Stimulated activated naive B cell treated with anti-CD40 and anti-IgM and Interleukin-4, amounts not matched to agents 10 μg/mL and 1 μg/mL and 100 μg/mL, for 72 hours (primary cell): ENCODE measurements around the gene FBXO41.

Experiments used
- ATAC-seq, 2 donors: fragments of 150-1000 bp; cut with Tn5 transposase; replicated peaks; 2 replicates each; pipeline ENCODE4 v1.10.0; 2021; ENCODE audit warnings: moderate library complexity in 1 of 2
- DNase-seq: peaks from one replicate; pipeline ENCODE4 v3.0.0; 2021
- H3K27ac Mint-ChIP-seq: one replicate; pipeline ENCODE4 v1.8.0; 2022; ENCODE audit warnings: mild to moderate bottlenecking, mixed read lengths
- H3K27me3 Mint-ChIP-seq, 2 donors: one replicate each; pipeline ENCODE4 v1.8.0; 2022; ENCODE audit warnings: mixed read lengths in 2 of 2
- H3K36me3 Mint-ChIP-seq, 2 donors: one replicate each; pipeline ENCODE4 v1.8.0; 2022; ENCODE audit warnings: mixed read lengths in 2 of 2, mild to moderate bottlenecking in 1 of 2
- H3K4me1 Mint-ChIP-seq, 2 donors: one replicate each; pipeline ENCODE4 v1.8.0; 2022; ENCODE audit warnings: mixed read lengths in 2 of 2, mild to moderate bottlenecking in 1 of 2
- H3K4me3 Mint-ChIP-seq, 2 donors: one replicate each; pipeline ENCODE4 v1.8.0; 2022; ENCODE audit warnings: mild to moderate bottlenecking in 2 of 2, mixed read lengths in 2 of 2, moderate library complexity in 1 of 2
- H3K9me3 Mint-ChIP-seq, 2 donors: one replicate each; pipeline ENCODE4 v1.8.0; 2022; ENCODE audit warnings: mixed read lengths in 2 of 2, mild to moderate bottlenecking in 1 of 2

The FBXO41 gene

GRCh38 chr2:73233154-73233931 is 50.9 kb downstream of the FBXO41 start, which contains the start of gene PRADC1:
Gene PRADC1 (minus strand): TSS chr2:73233239. CDS start chr2:73233160, 79 bp downstream.
- DNase-seq, result peak; percentile 97
- Mint-ChIP-seq H3K27me3 (no peaks in the 10 kb centered on the region), H3K4me1 (peaks cover 26 to 41% of the 10 kb centered on the region in 2 donors), H3K4me3 (peak within 1 kb of the TSS; percentile 94 to 95), H3K9me3 (no peaks in the 10 kb centered on the region), H3K36me3 (peaks cover 19 to 34% of the 10 kb centered on the region in 2 donors), H3K27ac (peak within 1 kb of the TSS; percentile 98)
- peak; percentile 89 to 90 for ATAC-seq

GRCh38 chr2:73232403-73233153 is 51.7 kb downstream of the FBXO41 start:
- peaks cover 19 to 35% of the 10 kb centered on the region in 2 donors for H3K36me3 Mint-ChIP-seq
- H3K9me3 Mint-ChIP-seq, result no peaks in the 10 kb centered on the region
- H3K27ac Mint-ChIP-seq, result peak overlapping the region; percentile 98
- no peaks in the 10 kb centered on the region for H3K27me3 Mint-ChIP-seq
- peaks cover 23 to 37% of the 10 kb centered on the region in 2 donors for H3K4me1 Mint-ChIP-seq
- DNase-seq, result no peak
- peak overlapping the region; percentile 94 to 95 for H3K4me3 Mint-ChIP-seq
- peak; percentile 6 to 7 for ATAC-seq

GRCh38 chr2:73228631-73229030 is 55.6 kb downstream of the FBXO41 start:
- Mint-ChIP-seq H3K4me1 (peaks cover 6 to 9% of the 10 kb centered on the region in 2 donors), H3K9me3 (no peaks in the 10 kb centered on the region), H3K4me3 (no peak overlapping the region), H3K27me3 (no peaks in the 10 kb centered on the region), H3K36me3 (peaks cover 7 to 27% of the 10 kb centered on the region in 2 donors), H3K27ac (no peak overlapping the region)
- DNase-seq (no peak), ATAC-seq (no peak)

GRCh38 chr2:73227086-73227485 is 57.2 kb downstream of the FBXO41 start:
- no peaks in the 10 kb centered on the region for H3K9me3 Mint-ChIP-seq
- ATAC-seq (no peak), DNase-seq (no peak)
- peaks cover 14 to 42% of the 10 kb centered on the region in 2 donors for H3K36me3 Mint-ChIP-seq
- H3K27me3 Mint-ChIP-seq, result no peaks in the 10 kb centered on the region
- H3K4me3 Mint-ChIP-seq, result no peak overlapping the region
- H3K4me1 Mint-ChIP-seq, result peaks cover 0 to 7% of the 10 kb centered on the region in 2 donors
- no peak overlapping the region for H3K27ac Mint-ChIP-seq

- H3K4me1 Mint-ChIP-seq, result peaks cover 0 to 7% of the 10 kb centered on the region in 2 donors
- no peak overlapping the region for H3K4me3 Mint-ChIP-seq
- no peaks in the 10 kb centered on the region for H3K9me3 Mint-ChIP-seq
- ATAC-seq (no peak), DNase-seq (no peak)
- no peak overlapping the region for H3K27ac Mint-ChIP-seq
- H3K36me3 Mint-ChIP-seq, result peaks cover 19 to 55% of the 10 kb centered on the region in 2 donors
- no peaks in the 10 kb centered on the region for H3K27me3 Mint-ChIP-seq
Measured at GRCh38 chr2:73225513-73226360, 58.5 kb downstream of the FBXO41 start.

GRCh38 chr2:73223821-73224220 is 60.5 kb downstream of the FBXO41 start:
- no peak overlapping the region for H3K4me3 Mint-ChIP-seq
- H3K4me1 Mint-ChIP-seq, result peaks cover 3 to 7% of the 10 kb centered on the region in 2 donors
- DNase-seq, result no peak
- no peaks in the 10 kb centered on the region for H3K9me3 Mint-ChIP-seq
- H3K27ac Mint-ChIP-seq, result no peak overlapping the region
- H3K36me3 Mint-ChIP-seq, result peaks cover 15 to 64% of the 10 kb centered on the region in 2 donors
- H3K27me3 Mint-ChIP-seq, result no peaks in the 10 kb centered on the region
- ATAC-seq, result no peak

- H3K36me3 Mint-ChIP-seq, result peaks cover 15 to 40% of the 10 kb centered on the region in 2 donors
- ATAC-seq (no peak), DNase-seq (no peak)
- H3K4me1 Mint-ChIP-seq, result peaks cover 15 to 28% of the 10 kb centered on the region in 2 donors
- no peak overlapping the region for H3K27ac Mint-ChIP-seq
- no peaks in the 10 kb centered on the region for H3K9me3 Mint-ChIP-seq
- no peak overlapping the region for H3K4me3 Mint-ChIP-seq
- H3K27me3 Mint-ChIP-seq, result no peaks in the 10 kb centered on the region
Measured at GRCh38 chr2:73218298-73218697, 66.0 kb downstream of the FBXO41 start.

- Mint-ChIP-seq H3K27me3 (no peaks in the 10 kb centered on the region), H3K9me3 (no peaks in the 10 kb centered on the region), H3K4me3 (no peak overlapping the region), H3K27ac (no peak overlapping the region), H3K36me3 (peaks cover 15 to 36% of the 10 kb centered on the region in 2 donors), H3K4me1 (peaks cover 17 to 30% of the 10 kb centered on the region in 2 donors)
- no peak for ATAC-seq
- DNase-seq, result no peak
Measured at GRCh38 chr2:73217826-73218225, 66.5 kb downstream of the FBXO41 start.

- Mint-ChIP-seq H3K4me3 (no peak overlapping the region), H3K36me3 (peaks cover 9 to 30% of the 10 kb centered on the region in 2 donors), H3K27me3 (no peaks in the 10 kb centered on the region), H3K27ac (no peak overlapping the region), H3K9me3 (no peaks in the 10 kb centered on the region), H3K4me1 (peaks cover 17 to 33% of the 10 kb centered on the region in 2 donors)
- no peak for ATAC-seq
- no peak for DNase-seq
Measured at GRCh38 chr2:73217160-73217559, 67.1 kb downstream of the FBXO41 start.

GRCh38 chr2:73215254-73215653 is 69.0 kb downstream of the FBXO41 start:
- Mint-ChIP-seq H3K4me3 (peak overlapping the region; percentile 92 to 95), H3K27me3 (peaks cover under 1 to 1% of the 10 kb centered on the region in 2 donors), H3K4me1 (peaks cover 17 to 34% of the 10 kb centered on the region in 2 donors), H3K36me3 (peaks cover 2 to 13% of the 10 kb centered on the region in 2 donors), H3K9me3 (no peaks in the 10 kb centered on the region), H3K27ac (peak overlapping the region; percentile 67)
- no peak for DNase-seq
- ATAC-seq, result no peak

- Mint-ChIP-seq H3K27me3 (peaks cover 9 to 10% of the 10 kb centered on the region in 2 donors), H3K9me3 (no peaks in the 10 kb centered on the region), H3K4me1 (peaks cover 17 to 32% of the 10 kb centered on the region in 2 donors), H3K27ac (peak within 1 kb of the TSS; percentile 95), H3K36me3 (peaks cover 2 to 6% of the 10 kb centered on the region in 2 donors), H3K4me3 (peak within 1 kb of the TSS; percentile 92 to 95)
- DNase-seq, result peak; percentile 86
- ATAC-seq, result peak; percentile 91 to 94
Measured at GRCh38 chr2:73214120-73215035, 69.9 kb downstream of the FBXO41 start, which contains the start of gene SMYD5. Gene SMYD5 (plus strand): TSS chr2:73214245. CDS start chr2:73214267, 22 bp downstream.

- DNase-seq (peak; percentile 60), ATAC-seq (peak; percentile 74 to 75)
- no peak overlapping the region for H3K4me3 Mint-ChIP-seq
- H3K9me3 Mint-ChIP-seq, result no peaks in the 10 kb centered on the region
- peaks cover 17 to 31% of the 10 kb centered on the region in 2 donors for H3K4me1 Mint-ChIP-seq
- H3K27me3 Mint-ChIP-seq, result peaks cover 14 to 15% of the 10 kb centered on the region in 2 donors
- peaks cover 0 to 2% of the 10 kb centered on the region in 2 donors for H3K36me3 Mint-ChIP-seq
- H3K27ac Mint-ChIP-seq, result no peak overlapping the region
Measured at GRCh38 chr2:73212448-73213176, 71.7 kb downstream of the FBXO41 start.
